Activated gamma-delta T cell treated with anti-CD3 and anti-CD28 coated beads, Interleukin-2, amount 50 U/mL, for 16 hours (primary cell): ENCODE results near the gene HSPBP1.
"Not testable (repeated sequence)": the region's sequence is repeated elsewhere in the genome, so short reads cannot be mapped to it uniquely, and the experiment has no call there.

Experiments
- DNase-seq: peaks from one replicate; pipeline ENCODE4 v3.0.0-alpha.2; 2020; ENCODE audit warnings: low read depth

Gene HSPBP1

GRCh38 chr19:55279770-55280643 is at the start of gene HSPBP1:
HSPBP1 (minus strand) TSS chr19:55280110; CDS start chr19:55279608, 502 bp downstream.
- peak; percentile 88 for DNase-seq

GRCh38 chr19:55328774-55329318 is 48.9 kb upstream of the HSPBP1 start:
- DNase-seq = not testable (repeated sequence)

- DNase-seq = no peak
Observed at GRCh38 chr19:55325172-55325571, 45.3 kb upstream of the HSPBP1 start, which contains the start of gene TMEM150B. TMEM150B (minus strand) TSS chr19:55325341; CDS start chr19:55321036, 4,305 bp downstream.

GRCh38 chr19:55324662-55325061 is 44.8 kb upstream of the HSPBP1 start:
- DNase-seq = no peak

GRCh38 chr19:55322204-55322885 is 42.4 kb upstream of the HSPBP1 start:
- DNase-seq = no peak

- no peak for DNase-seq
Observed at GRCh38 chr19:55321466-55322137, 41.7 kb upstream of the HSPBP1 start.

GRCh38 chr19:55320844-55321419 is 41.0 kb upstream of the HSPBP1 start:
- no peak for DNase-seq

GRCh38 chr19:55319785-55320184 is 39.9 kb upstream of the HSPBP1 start:
- DNase-seq = no peak

GRCh38 chr19:55316646-55317045 is 36.7 kb upstream of the HSPBP1 start:
- no peak for DNase-seq

- DNase-seq = no peak
Observed at GRCh38 chr19:55315956-55316525, 36.1 kb upstream of the HSPBP1 start.

GRCh38 chr19:55314396-55314795 is 34.5 kb upstream of the HSPBP1 start:
- DNase-seq = no peak

- no peak for DNase-seq
Observed at GRCh38 chr19:55312621-55313512, 33.0 kb upstream of the HSPBP1 start.

GRCh38 chr19:55311797-55312196 is 31.9 kb upstream of the HSPBP1 start:
- no peak for DNase-seq

- no peak for DNase-seq
Observed at GRCh38 chr19:55311397-55311796, 31.5 kb upstream of the HSPBP1 start.

GRCh38 chr19:55310498-55310897 is 30.6 kb upstream of the HSPBP1 start:
- DNase-seq = no peak

- DNase-seq = no peak
Observed at GRCh38 chr19:55309448-55309847, 29.5 kb upstream of the HSPBP1 start.

- no peak for DNase-seq
Observed at GRCh38 chr19:55308281-55308680, 28.4 kb upstream of the HSPBP1 start.

GRCh38 chr19:55306712-55307111 is 26.8 kb upstream of the HSPBP1 start:
- no peak for DNase-seq

- DNase-seq = no peak
Observed at GRCh38 chr19:55305983-55306562, 26.2 kb upstream of the HSPBP1 start.

- peak; percentile 19 for DNase-seq
Observed at GRCh38 chr19:55305491-55305890, 25.6 kb upstream of the HSPBP1 start.
